ENCODE data around the gene DYRK1B. TPM values are rescaled to one million over a fixed set of nuclear protein-coding genes. Genes with fewer than 3 reads are reported as not detected.

The DYRK1B gene
- total and polyA plus RNA-seq, 2 donors (not counting 1 experiment from before 2014, with no cell fraction given) = 26.1 to 36.6 TPM

DNA sequence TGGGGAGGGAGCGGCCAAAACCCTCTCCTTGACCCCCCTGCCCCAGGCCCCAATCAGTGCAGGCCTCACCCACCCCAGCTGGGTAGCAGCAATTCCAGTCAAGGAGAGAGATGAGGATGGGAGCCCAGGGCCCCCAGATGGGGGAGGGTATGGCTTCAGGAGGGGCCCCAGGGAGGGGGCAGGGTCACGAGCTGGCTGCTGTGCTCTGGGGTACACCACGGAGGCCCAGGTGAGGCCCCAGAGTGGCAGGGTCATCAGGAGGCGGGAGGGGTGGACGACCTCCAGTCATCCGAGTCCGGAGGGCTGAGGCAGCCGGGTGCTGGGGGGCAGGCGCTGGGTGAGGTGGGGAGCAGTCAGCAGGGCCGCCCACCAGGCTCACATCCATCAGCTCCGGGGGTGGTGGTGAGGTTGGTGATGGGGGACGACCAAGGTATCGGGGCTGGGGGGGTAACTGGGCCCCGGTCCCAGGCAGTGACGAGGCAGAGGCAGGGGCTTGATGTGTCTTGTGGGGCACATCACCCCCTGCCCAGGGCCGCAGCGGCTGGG, 8.4 kb downstream of the DYRK1B start:
- WGBS (ENCODE audit: insufficient coverage) = 95% methylated on average over 16 of the region's 17 CpGs
- no peak overlapping the region for H3K4me3 ChIP-seq (ENCODE audit: control extremely low read depth in 1 of 5, extremely low read depth in 1 of 5, insufficient read depth in 1 of 5, low read depth in 2 of 5, low read length in 4 of 5)
- H3K9ac ChIP-seq (ENCODE audit: low read length) = no peak overlapping the region
- peaks cover 0 to 43% of the 10 kb centered on the region in 2 experiments for H3K36me3 ChIP-seq (replicated peaks in 1 of 2; ENCODE audit: control extremely low read depth in 1 of 2, control insufficient read depth in 1 of 2, extremely low read depth in 1 of 2, insufficient read depth in 2 of 2, low read length in 1 of 2)
- Mint-ChIP-seq H3K27me3 (no peaks in the 10 kb centered on the region), H3K4me3 (no peak overlapping the region), H3K27ac (no peak overlapping the region), H3K4me1 (peaks cover 9% of the 10 kb centered on the region), H3K9me3 (ENCODE audit: insufficient read depth) (no peaks in the 10 kb centered on the region)
- H3K4me2 ChIP-seq (replicated peaks; ENCODE audit: low read depth, low read length, poor library complexity, severe bottlenecking) = no peak overlapping the region
- no peak for ATAC-seq (ENCODE audit: low read depth)
- H4K20me1 ChIP-seq (ENCODE audit: control insufficient read depth, insufficient read depth, low read length, poor library complexity, severe bottlenecking) = peaks cover 11% of the 10 kb centered on the region
- ChIA-PET POLR2A (interaction anchor here (0.6 to 0.7 kb wide), 2 partner anchors 100 to 330 kb away, joined by 3 to 4 read pairs; no protein-coding TSS in a partner anchor), CTCF (interaction anchor here (0.7 to 3.1 kb wide), 3 partner anchors 7 to 19 kb away, joined by 3 to 14 read pairs (median 5); partner anchors contain the start of gene DYRK1B)
- no peak overlapping the region for H3K27ac ChIP-seq (ENCODE audit: low read length in 2 of 2)
- intact Hi-C loops (cut with micrococcal nuclease) = no loop called here
- no peak for TF ChIP-seq EZH2 (IDR thresholded peaks at IDR 0.05; ENCODE audit: borderline replicate concordance, insufficient read depth, low read depth, low read length, poor library complexity, severe bottlenecking)
- TF ChIP-seq, protein P1, sequence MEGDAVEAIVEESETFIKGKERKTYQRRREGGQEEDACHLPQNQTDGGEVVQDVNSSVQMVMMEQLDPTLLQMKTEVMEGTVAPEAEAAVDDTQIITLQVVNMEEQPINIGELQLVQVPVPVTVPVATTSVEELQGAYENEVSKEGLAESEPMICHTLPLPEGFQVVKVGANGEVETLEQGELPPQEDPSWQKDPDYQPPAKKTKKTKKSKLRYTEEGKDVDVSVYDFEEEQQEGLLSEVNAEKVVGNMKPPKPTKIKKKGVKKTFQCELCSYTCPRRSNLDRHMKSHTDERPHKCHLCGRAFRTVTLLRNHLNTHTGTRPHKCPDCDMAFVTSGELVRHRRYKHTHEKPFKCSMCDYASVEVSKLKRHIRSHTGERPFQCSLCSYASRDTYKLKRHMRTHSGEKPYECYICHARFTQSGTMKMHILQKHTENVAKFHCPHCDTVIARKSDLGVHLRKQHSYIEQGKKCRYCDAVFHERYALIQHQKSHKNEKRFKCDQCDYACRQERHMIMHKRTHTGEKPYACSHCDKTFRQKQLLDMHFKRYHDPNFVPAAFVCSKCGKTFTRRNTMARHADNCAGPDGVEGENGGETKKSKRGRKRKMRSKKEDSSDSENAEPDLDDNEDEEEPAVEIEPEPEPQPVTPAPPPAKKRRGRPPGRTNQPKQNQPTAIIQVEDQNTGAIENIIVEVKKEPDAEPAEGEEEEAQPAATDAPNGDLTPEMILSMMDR (IDR thresholded peaks at IDR 0.05) = no peak
- no peaks in the 10 kb centered on the region for H3K9me3 ChIP-seq (ENCODE audit: control extremely low read depth in 1 of 3, control insufficient read depth in 2 of 3, insufficient read depth in 1 of 3, low read length in 2 of 3)
- peaks cover 18 to 32% of the 10 kb centered on the region in 2 donors for H3K4me1 ChIP-seq (ENCODE audit: control insufficient read depth in 2 of 2, insufficient read depth in 2 of 2, low read length in 2 of 2)
- no peaks in the 10 kb centered on the region for H3K27me3 ChIP-seq (replicated peaks in 1 of 4; ENCODE audit: control extremely low read depth in 1 of 4, control insufficient read depth in 3 of 4, insufficient read depth in 4 of 4, low read length in 3 of 4)
- no peak overlapping the region for H2AFZ ChIP-seq (ENCODE audit: insufficient read depth, low read depth, low read length, poor library complexity, severe bottlenecking)
- DNase-seq = no peak
- H3K79me2 ChIP-seq (ENCODE audit: control insufficient read depth, insufficient read depth, low read length) = peaks cover 13% of the 10 kb centered on the region

DNA sequence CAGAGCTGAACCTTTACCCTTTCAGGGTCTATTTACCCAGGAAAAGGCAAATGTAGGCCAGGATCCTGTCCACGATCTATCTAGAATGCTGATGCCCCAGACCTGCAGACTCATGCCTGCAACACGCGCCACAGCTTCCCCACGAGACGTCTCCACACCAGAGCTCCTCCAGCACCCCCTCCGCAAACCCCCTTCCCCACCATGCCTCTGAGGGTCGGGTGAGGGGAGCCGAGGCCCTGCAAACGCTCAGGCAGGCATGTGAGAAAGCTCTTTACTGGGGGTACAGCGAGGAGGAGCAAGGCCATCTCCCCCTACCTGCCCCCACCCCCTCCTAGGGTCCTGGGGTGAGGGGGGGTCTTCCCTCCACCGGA, 8.9 kb downstream of the DYRK1B start:
- Histone ChIP-seq H4K20me1 (ENCODE audit: control insufficient read depth, insufficient read depth, low read length, poor library complexity, severe bottlenecking) (peaks cover 6% of the 10 kb centered on the region), H3K27ac (ENCODE audit: low read length in 2 of 2) (peak overlapping the region; percentile 38 to 55), H2AFZ (ENCODE audit: insufficient read depth, low read depth, low read length, poor library complexity, severe bottlenecking) (peak overlapping the region; percentile 91), H3K4me2 (replicated peaks; ENCODE audit: low read depth, low read length, poor library complexity, severe bottlenecking) (peak overlapping the region; percentile 83), H3K36me3 (replicated peaks in 1 of 2; ENCODE audit: control extremely low read depth in 1 of 2, control insufficient read depth in 1 of 2, extremely low read depth in 1 of 2, insufficient read depth in 2 of 2, low read length in 1 of 2) (peaks cover 0 to 38% of the 10 kb centered on the region in 2 experiments), H3K79me2 (ENCODE audit: control insufficient read depth, insufficient read depth, low read length) (peaks cover 11% of the 10 kb centered on the region), H3K27me3 (replicated peaks in 1 of 4; ENCODE audit: control extremely low read depth in 1 of 4, control insufficient read depth in 3 of 4, insufficient read depth in 4 of 4, low read length in 3 of 4) (no peaks in the 10 kb centered on the region), H3K9me3 (ENCODE audit: control extremely low read depth in 1 of 3, control insufficient read depth in 2 of 3, insufficient read depth in 1 of 3, low read length in 2 of 3) (no peaks in the 10 kb centered on the region), H3K4me1 (ENCODE audit: control insufficient read depth in 2 of 2, insufficient read depth in 2 of 2, low read length in 2 of 2) (peaks cover 18 to 32% of the 10 kb centered on the region in 2 donors), H3K4me3 (ENCODE audit: control extremely low read depth in 1 of 5, extremely low read depth in 1 of 5, insufficient read depth in 1 of 5, low read depth in 2 of 5, low read length in 4 of 5) (peak overlapping the region in 1 of 5 experiments; percentile 11), H3K9ac (ENCODE audit: low read length) (no peak overlapping the region)
- Mint-ChIP-seq H3K4me1 (peaks cover 9% of the 10 kb centered on the region), H3K4me3 (no peak overlapping the region), H3K27ac (no peak overlapping the region), H3K27me3 (no peaks in the 10 kb centered on the region), H3K9me3 (ENCODE audit: insufficient read depth) (no peaks in the 10 kb centered on the region)
- ChIA-PET POLR2A (interaction anchor here (0.6 to 0.8 kb wide), 4 partner anchors 9 to 592 kb away, joined by 3 to 5 read pairs (median 4); partner anchors contain the start of gene DYRK1B), CTCF (interaction anchor here (0.7 to 3.1 kb wide), 4 partner anchors 8 to 32 kb away, joined by 3 to 14 read pairs (median 5); partner anchors contain the start of gene DYRK1B)
- ATAC-seq (ENCODE audit: low read depth) (no peak), DNase-seq (no peak)
- intact Hi-C loops (cut with micrococcal nuclease) = no loop called here
- WGBS (ENCODE audit: insufficient coverage) = 100% methylated on average over 5 of the region's 11 CpGs
- no peak for TF ChIP-seq EZH2 (IDR thresholded peaks at IDR 0.05; ENCODE audit: borderline replicate concordance, insufficient read depth, low read depth, low read length, poor library complexity, severe bottlenecking)
- TF ChIP-seq, protein P1 (IDR thresholded peaks at IDR 0.05) = no peak
